G401 (cell line): ENCODE measurements around the gene NDC1. TPM values are rescaled to one million over a fixed set of nuclear protein-coding genes. Genes with fewer than 3 reads are reported as not detected.
A peak's percentile ranks its signal among the peaks of the same experiment; 100 is the strongest.
"Not testable (repeated sequence)": the region's sequence is repeated elsewhere in the genome, so short reads cannot be mapped to it uniquely, and the experiment has no call there.

Source experiments
- DNase-seq: peaks from one replicate; pipeline ENCODE4 v3.0.0-alpha.2; 2015; ENCODE audit warnings: low spot score
- in situ Hi-C: cut with HindIII; loops from 2 replicates; pipeline ENCODE4 v1.10.0; 2016; ENCODE audit warnings: low sequenced_read_pairs, mixed read lengths
- total RNA-seq: library from RNA; depleted of rRNA; stranded (reverse); fragments of >200 nt; shearing (Covaris generic); gene quantifications from 2 replicates; pipeline ENCODE4 v1.2.3, GENCODE V29; 2014

NDC1 gene
- total RNA-seq, 1 experiment from 2014 or later, result 78.6 TPM

DNA sequence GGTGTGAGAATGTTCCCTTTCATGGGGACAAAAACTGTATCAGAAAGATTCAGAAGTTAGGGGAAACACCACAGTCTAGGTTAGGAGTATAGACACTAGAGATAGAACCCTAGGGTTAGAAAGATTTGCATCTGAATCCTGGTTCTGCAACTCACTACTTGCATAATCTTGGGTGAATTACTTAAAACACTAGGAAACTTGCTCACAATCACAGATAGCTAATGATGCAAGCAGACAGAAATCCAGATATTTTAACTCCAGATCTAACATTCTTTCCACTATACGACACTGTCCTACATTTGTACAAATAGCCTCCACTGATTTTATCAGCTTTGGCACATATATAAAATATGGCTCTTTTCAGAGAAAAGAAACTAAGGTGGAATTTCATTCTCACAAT, 68.3 kb downstream of the NDC1 start:
- in situ Hi-C loops, result no loop called here
- DNase-seq, result no peak

DNA sequence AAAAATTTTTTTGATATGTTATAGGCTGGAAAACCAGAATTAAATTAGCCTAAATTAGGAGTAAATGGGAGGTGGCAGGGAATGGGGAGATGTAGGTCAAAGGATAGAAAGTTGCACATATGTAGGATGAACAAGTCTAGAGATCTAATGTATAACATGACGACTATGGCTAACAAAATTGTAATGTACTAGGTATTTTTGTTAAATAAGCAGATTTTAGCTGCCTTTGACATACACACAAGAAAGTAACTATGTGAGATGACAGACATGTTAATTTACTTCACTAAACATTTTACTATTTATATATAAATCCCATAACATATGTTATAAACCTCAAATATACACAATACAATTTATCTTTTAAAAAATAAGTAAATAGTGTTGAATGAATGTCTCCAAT, 68.9 kb downstream of the NDC1 start:
- DNase-seq, result no peak
- in situ Hi-C loops, result no loop called here

DNA sequence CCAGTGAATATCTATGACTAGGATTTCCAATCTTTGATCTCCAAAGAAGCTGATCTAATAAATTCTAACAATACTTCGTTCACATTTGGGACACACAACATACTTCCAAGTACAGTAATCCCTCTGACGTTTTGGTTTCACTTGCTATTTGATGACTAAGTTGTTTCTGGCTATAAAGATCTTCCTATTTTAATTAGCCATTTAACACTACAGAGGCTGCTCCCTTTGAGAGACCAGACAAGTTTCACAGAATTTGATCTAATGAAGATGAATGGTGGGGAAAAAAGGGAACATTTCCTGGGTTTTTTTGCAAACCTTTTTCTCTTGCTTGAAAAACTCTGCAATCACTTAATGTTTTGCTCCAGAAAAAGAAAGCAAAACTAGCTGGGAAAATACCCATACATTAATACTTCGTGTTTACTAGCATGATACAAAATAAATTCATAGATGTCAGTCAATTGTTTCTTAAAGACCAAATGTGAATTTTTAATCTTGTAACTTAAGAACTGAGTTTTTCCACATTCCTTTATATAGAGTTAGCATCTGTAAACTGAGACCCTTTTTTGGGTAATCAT, 71.2 kb downstream of the NDC1 start:
- DNase-seq, result no peak
- in situ Hi-C loops, result no loop called here

DNA sequence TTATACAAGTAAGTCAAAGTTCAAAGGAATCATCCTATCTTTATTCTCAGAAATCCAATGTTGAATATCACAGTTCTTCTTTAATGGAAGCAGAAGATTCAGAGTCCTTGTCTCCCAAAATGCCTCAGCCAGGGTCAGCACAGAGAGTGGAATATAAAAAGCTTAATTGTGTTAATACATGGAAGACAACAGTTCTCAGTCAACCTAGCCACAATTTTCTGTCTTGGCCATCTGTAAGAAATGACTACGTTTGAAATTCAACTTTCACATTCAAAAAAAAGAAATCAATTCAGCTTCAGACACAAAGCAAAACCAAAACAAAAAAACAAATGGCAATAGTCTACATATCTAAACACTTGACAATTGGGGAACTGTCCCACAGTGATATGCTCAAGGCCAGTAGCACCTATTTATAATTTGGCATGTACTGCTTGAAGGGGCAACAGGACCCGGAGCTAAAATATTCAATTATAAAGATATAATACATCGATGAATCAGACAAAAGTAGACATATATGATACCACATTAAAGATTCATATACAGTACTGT, 71.8 kb downstream of the NDC1 start:
- DNase-seq, result no peak
- in situ Hi-C loops, result no loop called here

DNA sequence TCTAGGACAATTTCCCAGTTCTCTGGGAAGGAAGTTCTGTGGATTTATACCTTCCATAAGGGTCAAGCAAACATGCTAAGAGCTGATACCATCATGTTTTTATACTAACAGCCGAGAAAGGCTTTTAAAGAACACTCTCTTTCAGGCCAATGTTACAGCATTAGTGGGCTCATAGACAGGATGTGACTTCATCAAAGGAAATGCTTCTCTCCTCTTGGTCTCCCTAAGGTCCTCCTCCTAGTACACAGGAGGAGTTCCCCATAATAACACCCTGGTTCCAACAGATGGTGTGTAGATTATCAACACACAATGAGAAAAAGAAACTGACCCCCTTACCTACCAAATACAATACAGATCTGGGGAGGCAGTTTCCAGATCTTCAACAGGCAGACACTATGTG, 72.4 kb downstream of the NDC1 start:
- in situ Hi-C loops, result no loop called here
- no peak for DNase-seq

DNA sequence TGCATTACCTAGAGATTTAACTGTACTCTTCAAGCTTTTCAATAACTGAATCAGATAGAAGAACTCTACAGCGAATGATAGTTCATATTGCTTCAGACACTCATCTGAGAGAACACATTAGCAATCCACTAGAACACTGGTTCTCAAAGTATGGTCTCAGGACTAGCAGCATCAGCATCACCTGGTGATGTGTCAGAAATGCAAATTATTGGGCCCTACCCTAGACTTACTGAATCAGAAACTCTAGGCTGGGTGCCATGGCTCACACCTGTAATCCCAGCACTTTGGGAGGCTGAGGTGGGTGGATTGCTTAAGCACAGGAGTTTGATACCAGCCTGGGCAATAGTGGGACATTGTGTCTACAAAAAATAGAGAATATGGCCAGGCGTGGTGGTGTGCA, 74.2 kb downstream of the NDC1 start:
- no peak for DNase-seq
- in situ Hi-C loops, result no loop called here

DNA sequence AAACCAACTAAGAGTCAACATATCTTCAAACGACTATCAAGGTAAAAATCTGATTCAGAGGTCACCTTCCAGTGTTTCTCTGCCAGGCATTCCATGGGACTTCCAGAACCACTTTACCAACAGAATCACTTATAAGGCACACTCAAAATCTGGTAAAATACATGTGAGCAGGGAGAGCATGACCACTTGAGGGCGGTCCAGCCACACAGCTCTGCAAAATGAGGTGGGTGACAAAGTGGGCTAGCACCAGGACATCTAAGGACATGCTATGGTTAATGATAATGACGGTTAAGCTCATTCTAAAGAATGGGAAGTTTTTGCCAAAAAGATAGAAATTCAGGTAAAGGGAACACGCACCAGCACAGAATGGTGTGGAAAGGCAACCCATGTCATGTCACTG, 74.6 kb downstream of the NDC1 start:
- no peak for DNase-seq
- in situ Hi-C loops, result no loop called here

DNA sequence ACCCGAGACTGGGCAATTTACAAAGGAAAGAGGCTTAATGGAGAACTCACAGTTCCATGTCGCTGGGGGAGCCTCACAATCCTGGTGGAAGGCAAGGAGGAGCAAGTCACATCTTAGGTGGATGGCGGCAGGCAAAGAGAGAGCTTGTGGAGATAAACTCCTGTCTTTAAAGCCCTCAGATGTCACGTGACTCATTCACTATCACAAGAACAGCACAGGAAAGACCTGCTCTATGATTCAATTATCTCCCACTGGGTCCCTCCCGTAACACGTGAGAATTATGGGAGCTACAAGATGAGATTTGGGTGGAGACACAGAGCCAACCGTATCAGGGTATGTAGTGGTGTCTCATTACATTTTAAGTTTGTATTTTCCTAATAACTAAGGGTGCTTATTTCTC, 77.6 kb downstream of the NDC1 start:
- DNase-seq, in situ Hi-C loops: not testable (repeated sequence)

DNA sequence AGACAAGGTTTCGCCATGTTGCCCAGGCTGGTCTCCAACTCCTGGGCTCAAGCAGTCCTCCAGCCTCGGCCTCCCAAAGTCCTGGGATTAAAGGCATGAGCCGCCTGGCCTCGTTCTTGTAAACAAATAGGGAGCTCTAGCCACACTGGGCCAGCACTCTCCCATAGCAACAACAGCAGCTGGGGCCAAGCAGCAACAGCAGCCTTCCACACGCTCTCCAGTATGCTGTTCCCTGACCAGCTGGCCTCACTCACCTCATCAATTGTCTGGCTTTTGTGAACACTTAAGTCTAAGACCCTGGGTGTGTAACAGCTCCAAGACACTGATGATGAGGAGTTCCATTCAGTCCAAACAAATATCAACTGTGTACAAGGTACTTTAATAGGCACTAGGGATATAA, 82.2 kb downstream of the NDC1 start:
- in situ Hi-C loops, result no loop called here
- no peak for DNase-seq

DNA sequence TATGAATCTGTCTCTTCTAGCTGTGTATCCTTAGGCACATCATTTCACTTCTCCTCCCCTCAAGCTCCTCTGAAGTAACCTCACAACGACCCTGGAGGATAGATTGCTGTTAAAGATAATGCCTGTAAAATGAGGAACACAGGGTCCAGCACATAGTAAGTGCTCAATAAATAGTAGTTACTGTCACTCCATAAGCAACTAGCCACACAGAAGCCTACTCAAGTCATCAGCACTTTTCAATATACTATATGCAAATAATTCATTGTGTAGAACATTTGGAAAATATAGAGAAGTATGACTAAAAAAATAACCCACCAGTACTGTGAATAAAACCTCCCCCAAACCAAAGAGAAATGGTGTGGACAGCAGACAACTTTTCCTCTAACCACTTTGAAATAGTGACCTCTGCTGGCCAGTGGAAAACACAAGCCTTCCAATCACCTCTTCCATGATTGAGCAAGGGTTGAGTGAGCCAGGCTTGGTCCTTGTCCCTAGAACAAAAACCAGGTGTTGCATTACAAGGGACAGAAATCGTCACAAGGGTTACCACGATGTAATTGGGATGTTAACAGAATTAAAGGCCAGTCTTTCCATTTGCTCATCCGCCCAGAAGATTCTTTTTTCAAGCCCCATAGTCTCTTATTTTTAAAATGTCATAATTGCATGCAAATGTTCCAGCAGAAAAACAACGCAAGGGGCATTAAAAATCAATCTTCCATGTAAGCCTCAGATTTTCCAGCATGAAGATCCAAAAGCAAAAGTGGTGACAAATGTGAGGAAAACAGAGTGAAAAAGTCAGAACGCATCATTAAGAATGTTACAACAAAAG, 83.4 kb downstream of the NDC1 start:
- peak; percentile 66 for DNase-seq
- in situ Hi-C loops, result no loop called here

DNA sequence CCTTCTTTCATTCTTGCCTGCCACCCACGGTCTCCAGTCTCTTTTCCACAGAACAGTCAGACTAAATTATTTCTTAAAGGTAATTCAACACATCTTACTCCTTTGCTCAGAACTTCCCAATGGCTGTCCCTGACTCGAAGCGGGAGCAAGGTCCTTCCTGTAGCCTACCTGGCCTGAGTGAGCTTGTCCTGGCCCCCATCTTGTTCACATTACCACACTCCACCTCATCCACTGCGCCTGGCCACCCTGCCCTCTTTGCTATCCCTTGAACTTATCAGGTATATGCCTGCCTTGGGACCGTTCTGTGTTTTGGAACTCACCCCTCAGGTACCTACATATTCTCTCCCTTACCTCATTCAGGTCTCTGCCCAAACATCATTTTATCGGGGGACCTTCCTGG, 85.8 kb downstream of the NDC1 start:
- in situ Hi-C loops, result no loop called here

DNA sequence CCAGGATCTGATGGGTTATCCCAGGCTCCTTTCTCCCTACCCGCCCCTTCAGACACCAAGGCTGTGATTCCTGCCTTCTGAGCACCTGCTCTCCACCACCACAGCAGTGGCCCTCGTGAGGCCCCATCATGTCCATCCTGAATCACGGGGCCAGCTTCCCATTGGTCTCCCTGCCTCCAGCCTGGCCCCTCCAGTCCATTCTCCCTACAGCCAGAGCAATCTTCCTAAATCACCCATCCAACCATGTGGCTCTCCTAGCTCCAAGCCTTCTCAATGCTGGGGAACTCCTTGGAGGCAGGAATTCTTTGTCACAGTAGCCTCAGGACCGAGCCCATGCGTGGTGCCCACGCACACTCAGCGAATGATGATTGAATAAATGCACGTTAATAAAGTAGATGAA, 90.3 kb downstream of the NDC1 start:
- in situ Hi-C loops, result no loop called here
- DNase-seq, result no peak

More for the DNA sequence above, 85.8 kb downstream of the NDC1 start:
- no peak for DNase-seq

DNA sequence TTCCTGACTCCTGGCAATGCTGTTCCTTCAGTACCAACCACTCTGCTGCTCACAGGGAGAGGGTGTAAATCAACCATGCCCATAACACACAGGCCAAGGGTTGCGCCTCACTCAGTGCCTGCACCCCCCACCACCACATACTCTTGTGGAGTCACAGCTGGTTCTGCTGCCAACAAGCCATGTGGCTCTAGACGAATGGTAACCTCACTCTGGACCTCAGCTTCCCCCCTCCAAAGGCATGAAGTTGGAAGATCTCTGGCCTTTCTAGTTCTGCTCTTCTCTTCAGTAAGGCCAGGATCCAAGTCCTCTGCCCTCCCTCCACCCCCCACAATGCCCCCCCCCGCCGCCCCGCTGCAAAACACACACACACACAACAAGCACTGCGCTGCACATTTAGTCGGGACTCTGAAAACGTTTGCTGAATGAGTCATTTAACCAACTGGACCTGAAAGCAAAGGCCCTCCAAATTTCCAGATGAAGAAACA, 97.4 kb downstream of the NDC1 start:
- DNase-seq, result no peak
- in situ Hi-C loops, result no loop called here

DNA sequence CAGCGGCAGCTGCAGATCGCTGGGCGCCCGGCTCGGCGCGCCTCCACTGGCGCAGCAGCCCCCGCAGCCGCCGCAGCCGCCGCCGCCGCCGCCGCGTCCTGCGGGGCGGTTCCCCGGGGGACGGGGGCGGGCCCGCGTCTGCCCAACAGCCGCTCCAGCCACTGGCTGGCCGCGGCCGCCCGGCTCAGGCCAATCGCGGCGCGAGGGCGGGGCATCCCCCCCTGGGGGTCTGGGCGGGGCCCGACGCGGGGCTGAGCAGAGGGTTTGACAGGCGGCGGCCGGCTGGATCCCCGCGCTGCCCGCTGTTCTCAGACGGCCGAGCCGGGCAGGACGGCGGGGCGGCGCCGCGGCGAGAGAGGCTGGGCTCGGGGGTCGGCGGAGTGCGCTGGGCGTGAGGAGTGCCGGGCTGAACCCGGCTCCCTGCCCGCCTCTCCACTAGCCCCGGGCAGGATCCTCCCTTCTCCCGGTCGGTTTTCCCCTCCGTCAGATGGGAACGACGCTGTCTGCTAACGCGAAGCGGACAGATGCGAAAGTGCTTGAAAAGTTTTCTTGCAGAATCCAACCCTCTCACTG, 98.9 kb downstream of the NDC1 start, which contains the start of gene GLIS1:
Gene GLIS1, minus strand, starts transcription at position 56 of the 573 bp plus-strand sequence. CDS start 1,100 bp downstream, outside the sequence.
- in situ Hi-C loops, result no loop called here

DNA sequence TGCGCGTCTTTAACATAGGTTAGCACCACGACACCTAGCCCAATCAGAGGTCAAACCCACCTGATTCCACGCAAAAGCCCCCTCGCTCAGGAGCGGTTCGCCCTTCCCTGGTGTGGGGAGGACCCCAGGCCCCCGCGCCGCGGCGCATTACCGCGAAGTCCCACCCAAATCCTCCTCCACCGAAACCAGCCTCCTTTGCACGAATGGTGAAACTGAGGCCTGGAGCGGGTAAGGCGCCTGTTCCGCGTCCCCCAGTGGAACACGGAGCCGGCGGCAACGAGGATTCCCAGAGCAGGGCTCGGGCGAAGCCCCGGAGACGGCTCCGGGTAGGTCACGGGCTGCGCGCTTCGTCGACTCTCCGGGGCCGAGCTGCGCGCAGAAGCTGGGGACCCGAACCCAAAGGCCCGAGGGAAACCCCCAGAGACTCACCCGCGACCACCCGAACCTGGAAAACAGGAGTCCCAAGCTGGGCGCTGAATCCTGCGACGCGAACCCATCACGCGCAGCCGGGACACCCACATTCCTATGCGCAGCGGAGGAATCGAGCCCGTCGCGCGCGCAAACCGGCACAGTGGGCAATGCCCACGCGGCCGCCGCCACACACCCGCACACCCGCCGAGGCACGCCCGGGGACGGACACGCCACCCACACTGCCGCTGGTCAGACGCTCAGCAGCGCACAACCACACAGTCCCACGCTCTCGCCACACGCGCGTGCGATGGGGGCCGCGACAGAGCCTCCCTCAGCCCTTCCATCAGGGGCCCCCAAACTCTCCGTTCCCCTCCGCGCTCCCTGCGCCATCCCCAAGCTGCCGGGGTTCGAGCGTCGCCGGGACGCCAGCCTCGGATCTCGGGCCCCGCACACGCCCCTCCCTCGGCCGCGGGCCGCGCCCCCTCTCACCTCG, 99.6 kb downstream of the NDC1 start:
- in situ Hi-C loops, result no loop called here
- no peak for DNase-seq

More for the DNA sequence above, 98.9 kb downstream of the NDC1 start, which contains the start of gene GLIS1:
- DNase-seq, result peak; percentile 74

DNA sequence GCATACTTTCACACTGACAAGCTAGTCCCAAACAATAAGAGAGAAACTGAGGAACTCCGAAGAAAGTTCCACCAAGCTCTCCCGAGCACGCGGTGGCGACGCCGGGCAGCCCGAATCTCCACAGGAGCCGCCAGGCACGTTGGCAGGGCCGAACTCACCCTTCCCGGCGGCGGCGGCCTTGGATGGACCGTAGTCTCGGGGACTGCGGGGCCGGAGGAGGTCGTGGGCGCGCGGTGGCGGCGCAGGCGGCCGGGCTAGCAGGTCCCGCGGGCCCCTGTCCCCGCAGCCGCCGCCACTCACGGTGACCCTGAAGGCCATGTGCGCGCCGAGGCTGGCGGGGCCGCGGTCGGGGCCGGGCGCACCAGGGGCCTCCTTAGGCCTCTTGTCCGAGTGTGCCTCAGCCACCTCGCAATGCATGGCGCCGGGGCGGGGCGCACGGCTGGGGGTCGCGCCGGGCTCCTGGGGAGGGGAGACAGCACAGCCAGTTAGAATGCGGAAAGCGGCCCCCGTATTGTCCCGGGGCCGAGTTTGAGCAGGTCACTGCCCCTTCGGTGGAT, 100.4 kb downstream of the NDC1 start:
- DNase-seq, result no peak
- in situ Hi-C loops, result no loop called here

DNA sequence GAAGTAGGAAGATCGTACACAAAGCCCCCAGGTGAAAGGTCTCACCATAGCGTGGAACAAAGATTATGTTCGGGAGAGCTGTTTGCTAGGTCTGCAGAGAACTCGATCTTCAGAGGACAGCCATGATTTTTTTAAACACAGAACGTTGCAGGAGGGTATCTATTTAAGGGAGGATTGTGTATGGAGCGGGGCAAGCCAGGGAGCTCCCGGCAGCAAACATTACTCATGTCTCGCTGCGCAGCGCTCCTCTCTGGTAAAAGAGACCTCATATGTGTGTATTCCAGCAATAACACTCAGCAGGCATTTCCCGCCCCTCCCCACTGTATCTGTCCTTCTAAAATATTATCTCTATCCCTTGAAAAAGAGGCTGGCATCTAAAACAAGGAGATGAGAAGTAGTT, 101.8 kb downstream of the NDC1 start:
- in situ Hi-C loops, result no loop called here
- DNase-seq, result no peak

DNA sequence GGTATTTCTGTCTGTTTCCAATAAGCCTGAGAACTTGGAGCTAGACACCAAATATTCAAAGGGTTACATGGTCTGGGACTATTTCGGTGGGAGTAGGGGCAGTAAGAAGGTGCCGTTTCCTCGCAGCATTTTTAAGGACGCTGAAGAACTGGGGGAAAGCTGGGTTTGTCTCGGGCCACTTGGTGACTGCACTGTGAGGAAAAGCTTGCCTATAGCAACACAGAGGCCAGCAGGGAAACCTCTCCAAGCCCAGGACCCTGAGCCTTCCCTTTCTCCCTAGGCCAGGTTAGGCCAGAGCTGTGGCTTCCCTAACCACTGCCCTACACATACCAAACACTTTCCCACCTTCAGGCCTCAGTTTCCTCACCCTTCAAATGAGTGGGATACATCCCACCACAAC, 102.4 kb downstream of the NDC1 start:
- DNase-seq, result no peak
- in situ Hi-C loops, result no loop called here

DNA sequence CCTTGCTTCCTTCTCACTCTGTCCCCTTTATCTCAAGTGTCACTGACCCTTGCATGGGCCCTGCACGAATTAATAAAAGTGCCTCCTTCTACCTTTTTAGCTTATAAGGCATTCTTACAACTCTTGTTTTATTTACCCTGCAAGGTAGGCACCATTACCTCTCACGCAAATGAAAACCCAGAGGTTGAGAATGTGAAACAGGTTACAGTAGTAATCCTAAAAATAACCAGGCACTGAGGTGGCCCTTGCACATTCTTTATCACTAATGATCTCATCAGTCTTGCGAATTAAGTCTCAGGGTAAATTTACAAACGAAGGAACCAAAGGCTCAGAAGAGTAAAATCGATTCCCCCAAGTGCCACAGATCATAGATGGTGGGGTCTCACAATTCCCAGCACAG, 102.8 kb downstream of the NDC1 start:
- in situ Hi-C loops, result no loop called here
- no peak for DNase-seq
